ENCODE results near the gene HOXD8.

Gene HOXD8

DNA sequence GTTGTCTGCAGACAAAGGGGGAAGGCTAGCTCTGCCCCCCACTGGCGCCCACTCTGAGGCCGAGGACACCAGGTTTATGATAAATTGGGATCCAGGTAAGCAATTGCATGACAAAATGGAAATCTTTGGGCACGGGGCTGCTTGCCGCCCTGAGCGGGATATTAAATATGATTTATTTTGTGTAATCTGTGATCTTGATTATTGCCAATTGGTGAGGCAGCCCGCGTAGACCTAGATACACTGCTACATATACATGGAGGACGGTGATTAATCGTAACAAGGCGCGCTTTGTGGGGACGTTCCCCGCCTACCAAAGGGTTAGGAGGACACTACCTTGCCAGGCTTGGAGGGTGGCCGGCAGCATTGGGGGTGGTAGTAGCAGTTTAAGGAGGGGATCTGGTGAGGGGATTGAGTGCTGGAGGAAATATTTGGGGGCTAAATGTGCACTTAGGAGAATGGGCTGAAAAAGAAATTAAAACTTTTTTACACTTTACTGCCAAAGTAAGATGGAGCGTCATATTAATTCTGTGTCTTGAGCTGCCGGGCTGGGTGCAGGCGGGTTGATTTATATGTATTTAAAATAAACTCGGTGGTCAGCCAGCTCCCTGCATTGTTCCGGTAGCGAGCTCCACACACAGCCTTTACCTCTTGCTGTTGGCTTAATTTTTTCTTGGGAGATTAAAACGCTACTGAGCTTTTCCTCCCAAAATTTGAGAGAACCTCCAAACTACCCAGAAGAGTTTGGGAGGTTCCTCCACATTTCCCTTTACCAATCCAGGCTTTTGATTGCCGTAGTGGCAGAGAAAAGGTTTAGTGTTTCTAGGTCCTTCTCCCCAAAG lies 31.7 kb downstream of the HOXD8 start:
- no peak for DNase-seq

- no peak for DNase-seq
Measured at GRCh38 chr2:176161825-176162626, 32.5 kb downstream of the HOXD8 start.

- DNase-seq, result no peak
Measured at GRCh38 chr2:176162911-176163671, 33.6 kb downstream of the HOXD8 start.

DNA sequence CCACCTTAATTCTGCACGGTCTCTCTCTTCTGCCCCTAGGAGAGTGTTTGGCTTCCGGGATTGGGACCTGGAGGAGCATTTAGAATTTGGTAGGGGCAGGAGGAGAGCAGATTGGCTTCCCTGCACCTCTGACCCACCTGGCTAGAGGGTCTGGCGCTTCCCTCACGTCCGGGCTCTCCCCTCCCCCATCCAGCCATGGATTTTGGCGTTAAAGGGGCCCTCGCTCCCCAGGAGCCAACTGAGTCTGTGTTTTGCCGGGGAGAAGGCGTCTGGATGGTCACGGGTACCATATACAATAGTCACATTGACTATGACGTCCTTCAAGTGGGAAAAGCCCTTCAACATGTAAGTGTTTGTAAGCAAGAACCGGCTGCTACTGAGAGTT lies 34.2 kb downstream of the HOXD8 start:
- no peak for DNase-seq

GRCh38 chr2:176164201-176164600 lies 34.7 kb downstream of the HOXD8 start:
- no peak for DNase-seq

GRCh38 chr2:176164611-176165369 lies 35.3 kb downstream of the HOXD8 start:
- no peak for DNase-seq

DNA sequence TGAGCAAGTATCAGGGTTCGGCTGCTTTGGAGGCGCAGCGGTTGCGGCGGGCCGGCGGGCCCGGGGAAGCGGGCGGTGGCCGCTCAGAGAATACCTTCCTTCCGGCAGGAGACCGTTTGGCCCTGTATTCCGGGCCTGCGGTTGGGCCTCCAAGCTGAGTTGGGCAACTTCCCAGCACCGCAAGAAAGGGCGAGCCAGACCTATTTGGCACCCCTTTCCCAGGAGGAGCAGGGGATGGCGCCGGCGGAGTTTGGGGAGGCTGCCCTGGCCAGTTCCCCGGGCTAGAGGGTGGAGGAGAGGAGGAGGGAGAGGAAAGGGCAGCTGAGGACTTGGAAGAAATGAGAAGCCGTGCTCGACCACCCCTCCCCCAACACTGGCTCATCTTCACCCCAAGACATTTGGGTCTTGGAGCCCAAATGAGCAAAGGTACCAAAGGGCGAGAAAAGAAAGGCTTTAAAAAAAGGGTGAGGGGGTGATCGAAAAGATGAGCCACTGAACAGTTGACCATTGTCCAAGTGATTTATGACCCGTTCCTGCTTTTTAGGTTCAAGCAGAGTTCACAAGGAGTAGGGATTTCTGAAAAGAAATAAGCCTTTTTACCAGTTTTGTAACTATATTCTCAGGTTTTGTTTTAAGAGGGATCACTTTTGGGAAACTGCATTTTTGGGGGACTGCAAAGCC lies 36.0 kb downstream of the HOXD8 start:
- no peak for DNase-seq

GRCh38 chr2:176166272-176166671 lies 36.8 kb downstream of the HOXD8 start:
- no peak for DNase-seq

DNA sequence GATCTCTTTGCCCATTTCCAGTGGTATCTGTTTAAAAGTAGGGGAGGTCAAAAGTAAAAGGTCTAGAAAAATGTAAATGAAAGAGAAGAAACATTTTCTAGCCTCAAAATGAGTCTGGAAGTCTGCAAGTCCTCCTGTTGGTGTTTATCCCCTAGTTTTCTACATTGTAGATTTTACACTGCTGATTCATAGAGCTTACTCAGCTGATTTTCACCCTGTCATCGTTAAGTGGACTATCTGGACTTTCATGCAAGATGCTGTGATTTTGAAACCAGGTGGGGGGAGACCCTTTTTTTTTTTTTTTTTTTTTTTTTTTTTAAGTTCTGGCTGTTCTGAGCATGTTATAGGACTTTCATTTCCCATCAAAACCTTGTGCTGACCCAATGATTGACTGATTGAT lies 37.9 kb downstream of the HOXD8 start:
- no peak for DNase-seq

- DNase-seq, result no peak
Measured at GRCh38 chr2:176169181-176169580, 39.7 kb downstream of the HOXD8 start.

DNA sequence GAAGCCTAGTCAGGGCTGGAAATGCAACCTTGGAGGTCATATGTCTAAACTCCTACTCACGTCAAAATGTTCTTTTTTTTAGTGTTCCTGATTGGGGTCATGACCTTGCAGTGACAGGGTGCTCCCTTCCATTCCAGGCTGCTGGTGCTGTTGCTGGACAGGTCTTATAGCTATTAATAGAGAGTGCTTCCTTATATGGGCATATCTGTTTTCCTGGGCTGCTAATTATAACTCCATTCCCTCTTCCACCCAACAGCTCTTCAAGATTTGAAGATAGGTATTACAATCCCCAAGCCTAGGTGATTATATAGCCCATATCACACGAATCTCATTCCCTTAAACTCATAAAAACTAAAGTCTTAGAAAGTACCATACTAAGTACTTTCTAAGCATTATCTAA lies 40.2 kb downstream of the HOXD8 start:
- DNase-seq, result no peak

DNA sequence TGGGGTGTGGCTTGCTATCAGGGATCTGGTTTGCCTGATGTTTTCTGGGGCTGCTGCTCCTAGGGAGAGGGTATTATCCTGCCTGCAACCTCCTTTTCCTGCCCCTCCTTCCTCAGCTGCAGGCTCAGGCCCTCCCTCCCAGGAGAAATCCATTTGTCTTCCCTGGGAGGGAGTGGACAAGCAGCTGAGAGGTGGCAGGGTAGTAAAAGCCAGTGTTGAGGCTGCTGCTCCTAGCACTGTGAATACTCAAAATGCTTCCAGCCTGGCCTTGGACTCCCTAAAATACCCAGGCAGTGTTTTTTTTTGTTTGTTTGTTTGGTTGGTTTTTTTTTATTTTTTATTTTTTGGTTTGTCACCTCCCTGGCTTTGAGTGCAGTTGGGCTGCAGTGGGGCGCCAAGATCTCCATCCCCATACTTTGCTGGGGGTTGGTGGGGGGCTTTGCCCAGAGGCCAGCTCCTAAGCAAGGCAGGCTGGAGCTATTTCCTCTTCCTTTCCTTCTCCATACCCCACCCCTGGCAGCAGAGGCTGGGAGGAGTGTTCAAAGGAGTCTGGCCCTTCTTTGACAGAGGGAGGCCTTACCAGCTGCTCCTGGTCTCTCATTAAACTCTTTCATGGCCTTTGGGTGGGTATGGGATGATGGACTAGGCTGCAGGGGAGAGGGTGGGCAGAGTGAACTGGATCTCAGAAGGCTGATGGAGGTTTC lies 41.2 kb downstream of the HOXD8 start:
- DNase-seq, result no peak

- DNase-seq, result no peak
Measured at GRCh38 chr2:176171351-176172006, 42.0 kb downstream of the HOXD8 start.

- DNase-seq, result no peak
Measured at GRCh38 chr2:176172007-176172894, 42.7 kb downstream of the HOXD8 start.

- DNase-seq, result no peak
Measured at GRCh38 chr2:176172895-176173566, 43.5 kb downstream of the HOXD8 start.

DNA sequence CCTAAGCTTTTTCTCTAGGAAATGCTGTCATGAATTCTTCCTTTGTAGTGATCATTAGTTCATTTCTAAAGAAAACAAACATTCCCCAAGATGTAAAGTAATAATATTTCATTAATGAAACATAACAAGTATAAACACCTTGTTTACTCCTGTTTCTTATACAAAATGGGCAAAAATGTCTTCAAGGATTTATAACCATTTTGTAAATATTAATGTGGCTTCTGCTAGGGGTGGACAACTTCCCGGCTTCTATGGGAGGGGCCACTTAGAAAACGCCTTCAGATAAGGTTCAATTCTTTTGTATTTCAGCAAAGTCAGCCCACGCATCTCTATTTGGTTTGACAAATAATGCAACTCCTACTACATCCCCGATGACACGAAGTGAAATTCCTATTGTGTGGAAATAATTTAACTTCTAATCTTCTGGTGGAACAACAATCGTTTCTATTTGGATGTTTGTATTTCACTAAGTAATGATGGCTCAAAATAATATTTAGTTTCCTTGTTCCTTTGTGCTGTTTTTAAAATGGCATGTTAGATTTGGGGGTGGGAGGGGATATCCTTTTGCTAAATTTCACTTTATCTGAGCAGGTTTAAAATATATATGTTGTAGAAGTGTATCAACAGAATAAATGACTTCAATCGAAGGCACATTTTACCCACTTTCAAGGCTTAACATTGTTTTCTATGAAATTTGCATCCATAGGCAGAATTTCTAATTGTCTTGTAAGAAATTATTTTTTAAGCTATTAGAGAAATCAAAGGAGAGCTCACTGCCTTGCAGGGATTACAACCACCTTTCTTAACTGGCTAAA lies 44.3 kb downstream of the HOXD8 start:
- DNase-seq, result no peak

DNA sequence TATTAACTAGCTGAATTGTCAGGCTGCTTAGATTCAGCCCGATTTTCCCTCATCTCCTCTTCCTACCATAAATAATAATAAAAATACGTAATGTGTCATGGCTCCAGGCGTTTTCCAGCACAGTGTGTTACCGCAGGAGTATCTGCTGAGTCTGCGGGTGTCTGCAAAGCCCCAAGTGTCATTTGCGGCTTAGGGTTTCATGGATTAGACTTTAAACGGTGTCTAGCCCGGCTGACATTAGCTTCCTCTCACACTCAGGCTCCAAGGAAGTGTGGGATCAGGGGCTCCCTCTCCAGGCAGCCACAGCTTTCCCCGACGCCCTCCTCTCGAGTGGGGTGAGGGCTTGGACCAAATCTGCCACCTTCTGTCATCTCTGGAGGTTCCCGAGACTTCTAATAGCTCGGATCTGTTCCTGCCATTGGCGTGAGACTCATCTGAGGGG lies 44.9 kb downstream of the HOXD8 start:
- no peak for DNase-seq
